ENCODE data around the gene TMEM59.

TMEM59 gene

GRCh38 chr1:54009406-54009805 is 43.6 kb downstream of the TMEM59 start:
- no peaks in the 10 kb centered on the region for H3K79me2 ChIP-seq (ENCODE audit: insufficient read depth, low read length)
- no peak overlapping the region for H3K27ac ChIP-seq (ENCODE audit: low read depth, low read length)
- no peak for TF ChIP-seq EZH2phosphoT487 (conservative IDR thresholded peaks at IDR 0.05; ENCODE audit: low read length)
- TF ChIP-seq, protein P1, sequence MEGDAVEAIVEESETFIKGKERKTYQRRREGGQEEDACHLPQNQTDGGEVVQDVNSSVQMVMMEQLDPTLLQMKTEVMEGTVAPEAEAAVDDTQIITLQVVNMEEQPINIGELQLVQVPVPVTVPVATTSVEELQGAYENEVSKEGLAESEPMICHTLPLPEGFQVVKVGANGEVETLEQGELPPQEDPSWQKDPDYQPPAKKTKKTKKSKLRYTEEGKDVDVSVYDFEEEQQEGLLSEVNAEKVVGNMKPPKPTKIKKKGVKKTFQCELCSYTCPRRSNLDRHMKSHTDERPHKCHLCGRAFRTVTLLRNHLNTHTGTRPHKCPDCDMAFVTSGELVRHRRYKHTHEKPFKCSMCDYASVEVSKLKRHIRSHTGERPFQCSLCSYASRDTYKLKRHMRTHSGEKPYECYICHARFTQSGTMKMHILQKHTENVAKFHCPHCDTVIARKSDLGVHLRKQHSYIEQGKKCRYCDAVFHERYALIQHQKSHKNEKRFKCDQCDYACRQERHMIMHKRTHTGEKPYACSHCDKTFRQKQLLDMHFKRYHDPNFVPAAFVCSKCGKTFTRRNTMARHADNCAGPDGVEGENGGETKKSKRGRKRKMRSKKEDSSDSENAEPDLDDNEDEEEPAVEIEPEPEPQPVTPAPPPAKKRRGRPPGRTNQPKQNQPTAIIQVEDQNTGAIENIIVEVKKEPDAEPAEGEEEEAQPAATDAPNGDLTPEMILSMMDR (IDR thresholded peaks at IDR 0.05; ENCODE audit: insufficient read depth, low read length, poor library complexity, severe bottlenecking) = no peak
- no peaks in the 10 kb centered on the region for H3K9me3 ChIP-seq (ENCODE audit: insufficient read depth, low read length)
- no peak overlapping the region for H2AFZ ChIP-seq (ENCODE audit: low read depth, low read length, severe bottlenecking)
- H3K4me2 ChIP-seq (ENCODE audit: low read depth, low read length, poor library complexity, severe bottlenecking) = no peak overlapping the region
- H3K36me3 ChIP-seq (ENCODE audit: low read length) = no peaks in the 10 kb centered on the region
- H3K9ac ChIP-seq (ENCODE audit: low read length) = no peak overlapping the region
- H3K27me3 ChIP-seq (ENCODE audit: low read length) = no peaks in the 10 kb centered on the region
- no peaks in the 10 kb centered on the region for H3K9me2 ChIP-seq (replicated peaks; ENCODE audit: insufficient read depth, low read length)
- no peaks in the 10 kb centered on the region for H4K20me1 ChIP-seq (ENCODE audit: low read depth, low read length)
- H3K4me3 ChIP-seq (ENCODE audit: insufficient read depth, low read length, poor library complexity, severe bottlenecking) = no peak overlapping the region
- no peaks in the 10 kb centered on the region for H3F3A ChIP-seq (ENCODE audit: insufficient read depth)

DNA sequence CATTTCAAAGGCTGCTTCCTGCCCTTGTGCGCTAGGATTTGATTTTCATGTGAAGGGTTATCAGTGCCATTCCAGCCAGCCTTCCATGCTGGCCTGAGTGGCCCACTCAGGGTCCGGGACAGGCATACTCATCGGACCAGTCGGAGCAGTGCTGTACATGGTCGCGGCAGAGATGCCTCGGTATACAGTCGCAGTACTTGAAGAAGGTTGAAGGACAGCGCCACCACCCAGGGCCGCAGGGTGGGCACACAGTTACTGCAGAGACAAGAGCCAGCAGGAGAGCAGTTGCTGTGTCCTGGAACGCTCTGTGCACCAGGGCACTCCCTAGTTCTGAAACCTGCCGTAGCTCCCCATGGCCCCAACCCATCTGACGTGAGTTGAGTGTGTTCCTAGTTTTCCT is 44.1 kb downstream of the TMEM59 start:
- Histone ChIP-seq H3K36me3 (ENCODE audit: low read length) (no peaks in the 10 kb centered on the region), H3K4me2 (ENCODE audit: low read depth, low read length, poor library complexity, severe bottlenecking) (no peak overlapping the region), H3K27me3 (ENCODE audit: low read length) (no peaks in the 10 kb centered on the region), H2AFZ (ENCODE audit: low read depth, low read length, severe bottlenecking) (no peak overlapping the region), H3K79me2 (ENCODE audit: insufficient read depth, low read length) (no peaks in the 10 kb centered on the region), H3K9me3 (ENCODE audit: insufficient read depth, low read length) (no peaks in the 10 kb centered on the region), H3F3A (ENCODE audit: insufficient read depth) (no peaks in the 10 kb centered on the region), H3K9ac (ENCODE audit: low read length) (no peak overlapping the region), H3K4me3 (ENCODE audit: insufficient read depth, low read length, poor library complexity, severe bottlenecking) (no peak overlapping the region), H3K9me2 (replicated peaks; ENCODE audit: insufficient read depth, low read length) (no peaks in the 10 kb centered on the region), H3K27ac (ENCODE audit: low read depth, low read length) (no peak overlapping the region), H4K20me1 (ENCODE audit: low read depth, low read length) (no peaks in the 10 kb centered on the region)
- TF ChIP-seq, protein P1 (IDR thresholded peaks at IDR 0.05; ENCODE audit: insufficient read depth, low read length, poor library complexity, severe bottlenecking) = no peak
- TF ChIP-seq EZH2phosphoT487 (conservative IDR thresholded peaks at IDR 0.05; ENCODE audit: low read length) = no peak

GRCh38 chr1:54007613-54008012 is 45.4 kb downstream of the TMEM59 start:
- Histone ChIP-seq H3K27me3 (ENCODE audit: low read length) (no peaks in the 10 kb centered on the region), H3K9ac (ENCODE audit: low read length) (no peak overlapping the region), H3K4me2 (ENCODE audit: low read depth, low read length, poor library complexity, severe bottlenecking) (no peak overlapping the region), H4K20me1 (ENCODE audit: low read depth, low read length) (no peaks in the 10 kb centered on the region), H3K27ac (ENCODE audit: low read depth, low read length) (no peak overlapping the region), H3K36me3 (ENCODE audit: low read length) (no peaks in the 10 kb centered on the region), H3K79me2 (ENCODE audit: insufficient read depth, low read length) (no peaks in the 10 kb centered on the region), H3F3A (ENCODE audit: insufficient read depth) (no peaks in the 10 kb centered on the region), H3K4me3 (ENCODE audit: insufficient read depth, low read length, poor library complexity, severe bottlenecking) (no peak overlapping the region), H3K9me2 (replicated peaks; ENCODE audit: insufficient read depth, low read length) (no peaks in the 10 kb centered on the region), H3K9me3 (ENCODE audit: insufficient read depth, low read length) (no peaks in the 10 kb centered on the region), H2AFZ (ENCODE audit: low read depth, low read length, severe bottlenecking) (no peak overlapping the region)
- TF ChIP-seq EZH2phosphoT487 (conservative IDR thresholded peaks at IDR 0.05; ENCODE audit: low read length) = no peak
- TF ChIP-seq, protein P1 (IDR thresholded peaks at IDR 0.05; ENCODE audit: insufficient read depth, low read length, poor library complexity, severe bottlenecking) = no peak
